Stimulated activated CD8-positive, alpha-beta memory T cell treated with anti-CD3 and anti-CD28 coated beads, Interleukin-12 subunit alpha, Interleukin-12 subunit beta, amount 100 ng/mL, for 24 hours (primary cell): ENCODE data around the gene MS4A5.
"Not testable (repeated sequence)": the region's sequence is repeated elsewhere in the genome, so short reads cannot be mapped to it uniquely, and the experiment has no call there.

Experiments used
- DNase-seq: peaks from one replicate; pipeline ENCODE4 v3.0.0-alpha.2; 2020; ENCODE audit errors: extremely low read depth

Gene MS4A5

GRCh38 chr11:60429272-60429671 is at the start of gene MS4A5:
Gene MS4A5 (plus strand): TSS chr11:60429572. CDS start chr11:60429675, 103 bp downstream.
- DNase-seq: no peak

DNA sequence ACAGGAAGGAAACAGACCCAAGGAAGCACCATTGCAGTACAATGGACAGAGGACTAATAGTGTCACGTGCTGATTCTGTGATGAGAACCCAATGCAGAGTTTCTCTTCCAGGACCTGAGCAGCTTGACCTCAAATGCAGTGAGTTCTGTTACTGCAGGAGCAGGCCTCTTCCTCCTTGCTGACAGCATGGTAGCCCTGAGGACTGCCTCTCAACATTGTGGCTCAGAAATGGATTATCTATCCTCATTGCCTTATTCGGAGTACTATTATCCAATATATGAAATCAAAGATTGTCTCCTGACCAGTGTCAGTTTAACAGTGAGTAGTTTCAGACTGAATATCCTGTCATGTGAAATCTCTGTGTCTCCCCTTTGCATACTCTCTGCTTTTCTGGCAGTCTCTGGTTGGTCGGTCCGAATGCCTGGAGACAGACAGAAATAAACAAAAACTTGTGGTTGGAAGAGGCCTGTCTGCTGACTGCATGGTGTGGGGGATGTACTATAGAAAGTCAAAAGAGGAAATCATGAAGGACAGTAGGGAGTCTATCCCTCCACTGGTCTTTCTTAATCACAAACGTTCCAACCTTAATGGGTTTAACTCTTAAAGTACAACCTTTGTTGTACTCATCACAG is 40.0 kb upstream of the MS4A5 start:
- DNase-seq: no peak

GRCh38 chr11:60390419-60390818 is 39.0 kb upstream of the MS4A5 start:
- DNase-seq: no peak

GRCh38 chr11:60392361-60392760 is 37.0 kb upstream of the MS4A5 start:
- DNase-seq: no peak

DNA sequence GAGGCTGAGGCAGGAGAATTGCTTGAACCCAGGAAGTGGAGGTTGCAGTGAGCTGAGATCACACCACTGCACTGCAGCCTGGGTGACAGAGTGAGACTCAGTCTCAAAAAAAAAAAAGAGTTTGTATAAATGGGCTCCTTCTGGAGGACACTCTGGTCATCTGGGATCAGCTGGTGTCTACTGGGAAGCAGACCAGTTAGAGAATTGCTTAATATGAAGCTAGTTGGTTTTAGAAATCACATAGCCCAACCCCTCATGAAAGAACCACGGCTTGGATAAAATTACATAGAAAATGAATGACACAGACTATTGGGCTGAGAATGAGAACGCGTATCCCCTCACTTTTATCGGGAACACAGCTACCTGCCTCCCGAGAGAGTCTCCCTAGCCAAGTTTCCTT is 36.4 kb upstream of the MS4A5 start:
- no peak for DNase-seq

GRCh38 chr11:60394666-60395380 is 34.5 kb upstream of the MS4A5 start:
- no peak for DNase-seq

DNA sequence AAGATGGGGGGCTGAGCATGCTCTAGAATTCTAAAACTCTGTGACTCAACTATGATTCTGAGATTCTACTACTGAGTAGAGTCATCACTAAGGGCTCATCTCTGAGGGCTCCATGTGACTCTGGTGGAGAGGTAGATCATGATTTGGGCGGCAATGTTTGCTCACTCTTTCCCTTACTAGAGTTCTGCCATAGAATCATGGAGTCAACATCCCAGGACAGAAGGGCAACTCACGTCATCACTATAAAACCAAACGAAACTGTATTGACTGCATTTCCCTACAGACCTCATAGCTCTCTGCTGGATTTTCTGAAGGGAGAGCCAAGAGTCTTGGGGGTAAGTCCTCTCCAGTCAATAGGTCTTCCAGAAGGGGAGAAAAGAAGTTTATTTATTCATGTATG is 33.0 kb upstream of the MS4A5 start, which contains the start of gene MS4A14:
TSS of gene MS4A14 (plus strand) at position 78 of the 400 bp plus-strand sequence. CDS start at position 198, 120 bp downstream.
- no peak for DNase-seq

DNA sequence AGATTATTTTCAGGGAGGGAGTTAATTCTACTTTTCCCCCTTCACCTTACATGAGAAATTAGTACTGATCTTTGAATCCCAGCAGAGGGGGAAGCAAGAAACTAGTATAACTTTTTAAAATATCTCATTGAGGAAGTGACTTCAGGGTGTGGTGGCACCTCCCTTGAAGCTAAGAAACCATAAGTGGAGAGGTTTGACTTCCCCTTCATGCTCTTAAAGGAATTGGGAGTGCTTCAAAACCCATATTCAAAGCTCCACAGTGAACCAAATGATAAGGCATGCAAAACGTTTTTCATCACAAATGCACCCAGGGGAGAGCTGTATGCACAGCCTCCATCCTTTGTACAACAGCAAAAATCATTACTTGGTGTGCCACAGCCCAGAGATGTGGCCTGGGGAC is 32.6 kb upstream of the MS4A5 start:
- no peak for DNase-seq

GRCh38 chr11:60420015-60420414 is 9.4 kb upstream of the MS4A5 start:
- DNase-seq: no peak

DNA sequence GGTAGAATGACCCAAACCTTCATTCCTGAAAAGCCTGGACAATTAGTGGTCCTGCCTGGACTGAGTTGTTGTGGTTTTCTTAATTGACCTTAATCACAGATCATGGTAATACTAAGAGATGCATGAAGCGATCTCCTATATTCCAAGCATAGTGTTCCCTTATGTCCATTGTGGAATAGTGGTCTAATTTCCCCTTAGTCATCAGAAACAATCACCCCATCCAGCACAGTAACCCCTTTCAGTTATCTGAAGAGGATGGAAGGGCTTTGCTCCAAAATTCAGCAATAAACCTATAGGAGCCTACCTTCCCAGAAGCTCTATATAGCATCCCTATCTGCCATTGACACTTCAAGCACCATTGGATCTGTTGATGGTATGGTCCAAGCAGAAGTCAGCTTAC is 6.8 kb upstream of the MS4A5 start:
- DNase-seq: no peak

GRCh38 chr11:60428517-60428916 is 855 bp upstream of the MS4A5 start:
- DNase-seq: no peak

DNA sequence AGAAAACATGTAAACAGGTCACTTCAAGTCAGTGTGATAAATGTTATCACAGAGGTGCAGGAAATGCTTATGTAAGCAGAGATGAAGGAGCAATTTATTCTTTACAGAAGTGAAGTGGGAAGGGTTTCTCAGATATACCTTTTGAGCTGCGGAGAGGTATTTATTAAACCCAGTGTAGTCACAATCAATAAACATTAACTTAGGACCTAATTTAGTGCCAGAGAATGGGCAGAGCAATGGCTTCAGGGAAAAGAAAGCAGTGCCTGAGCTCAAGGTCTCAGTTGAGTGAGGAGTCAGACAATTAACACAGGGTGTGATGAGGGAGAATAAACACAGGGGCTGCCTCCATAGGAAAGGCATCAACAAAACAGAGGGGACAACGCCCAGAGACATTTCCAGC is 1.9 kb downstream of the MS4A5 start:
- no peak for DNase-seq

- no peak for DNase-seq
These were observed 4.0 kb downstream of the MS4A5 start for GRCh38 chr11:60433401-60433800.

DNA sequence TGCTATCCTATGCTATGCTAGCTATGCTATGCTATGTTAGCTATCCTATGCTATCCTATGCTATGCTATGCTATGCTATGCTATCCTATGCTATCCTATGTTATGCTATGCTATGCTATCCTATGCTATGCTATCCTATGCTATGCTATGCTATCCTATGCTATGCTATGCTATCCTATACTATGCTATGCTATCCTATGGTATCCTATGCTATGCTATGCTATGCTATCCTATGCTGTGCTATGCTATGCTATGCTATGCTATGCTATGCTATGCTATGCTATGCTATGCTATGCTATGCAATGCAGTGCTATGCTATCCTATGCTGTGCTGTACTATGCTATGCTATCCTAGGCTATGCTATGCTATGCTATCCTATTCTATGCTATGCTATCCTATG is 17.7 kb downstream of the MS4A5 start:
- DNase-seq: no peak

DNA sequence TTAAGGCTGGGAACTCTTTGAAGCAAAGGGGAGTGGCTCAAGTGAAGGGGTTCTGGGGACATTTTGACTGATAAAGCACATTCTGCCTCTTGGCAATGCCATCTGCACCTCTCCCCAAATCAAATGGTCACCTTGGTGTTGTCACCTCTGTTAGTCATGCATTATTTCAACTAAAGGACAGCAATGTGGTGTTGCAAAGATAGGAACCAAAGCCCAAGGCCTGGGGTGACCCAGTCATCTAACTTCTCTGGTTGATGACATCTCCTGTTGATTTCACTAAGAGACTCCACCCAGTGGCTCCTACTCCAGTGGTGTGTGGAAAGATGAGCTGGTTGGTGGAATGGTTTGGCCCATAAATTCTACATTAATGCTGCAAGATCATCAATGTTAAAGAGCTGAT is 18.5 kb downstream of the MS4A5 start:
- DNase-seq: no peak

- DNase-seq: not testable (repeated sequence)
These were observed 21.8 kb downstream of the MS4A5 start for GRCh38 chr11:60451185-60451584.

- DNase-seq: no peak
These were observed 24.8 kb downstream of the MS4A5 start for GRCh38 chr11:60454212-60454611.

- no peak for DNase-seq
These were observed 26.2 kb downstream of the MS4A5 start, which contains the start of gene MS4A1 for GRCh38 chr11:60455531-60456042. Gene MS4A1 (plus strand): TSS chr11:60455847. CDS start chr11:60462375, 6,528 bp downstream.

GRCh38 chr11:60457576-60457975 is 28.2 kb downstream of the MS4A5 start:
- no peak for DNase-seq

GRCh38 chr11:60459345-60459744 is 30.0 kb downstream of the MS4A5 start:
- no peak for DNase-seq

GRCh38 chr11:60468829-60469228 is 39.5 kb downstream of the MS4A5 start:
- no peak for DNase-seq

GRCh38 chr11:60469723-60470122 is 40.4 kb downstream of the MS4A5 start:
- no peak for DNase-seq

DNA sequence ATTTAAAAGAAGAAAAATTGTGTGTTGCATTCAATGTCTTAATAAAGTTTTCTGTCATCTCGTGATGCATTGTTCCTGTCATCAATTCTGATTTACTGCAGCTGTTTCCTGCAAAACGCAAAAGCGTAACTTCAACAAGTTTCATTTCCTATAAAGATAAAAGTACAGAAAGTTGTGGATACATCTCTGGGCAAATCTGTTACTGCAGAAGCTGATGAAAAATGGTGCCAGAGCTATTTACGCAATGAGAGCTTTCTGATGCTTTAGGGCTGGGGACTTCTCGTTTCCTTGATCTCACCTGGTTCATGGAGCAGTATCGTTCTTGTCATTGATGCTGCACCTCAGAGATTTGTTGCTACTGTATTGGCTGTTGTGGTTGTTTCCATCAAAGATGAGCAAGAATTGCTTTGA is 47.7 kb downstream of the MS4A5 start:
- no peak for DNase-seq
